ENCODE data around the gene TTC1. TPM values are rescaled to one million over a fixed set of nuclear protein-coding genes. Genes with fewer than 3 reads are reported as not detected.

TTC1 gene
- total RNA-seq, 2 experiments from 2014 or later = 60.6 to 63.1 TPM

DNA sequence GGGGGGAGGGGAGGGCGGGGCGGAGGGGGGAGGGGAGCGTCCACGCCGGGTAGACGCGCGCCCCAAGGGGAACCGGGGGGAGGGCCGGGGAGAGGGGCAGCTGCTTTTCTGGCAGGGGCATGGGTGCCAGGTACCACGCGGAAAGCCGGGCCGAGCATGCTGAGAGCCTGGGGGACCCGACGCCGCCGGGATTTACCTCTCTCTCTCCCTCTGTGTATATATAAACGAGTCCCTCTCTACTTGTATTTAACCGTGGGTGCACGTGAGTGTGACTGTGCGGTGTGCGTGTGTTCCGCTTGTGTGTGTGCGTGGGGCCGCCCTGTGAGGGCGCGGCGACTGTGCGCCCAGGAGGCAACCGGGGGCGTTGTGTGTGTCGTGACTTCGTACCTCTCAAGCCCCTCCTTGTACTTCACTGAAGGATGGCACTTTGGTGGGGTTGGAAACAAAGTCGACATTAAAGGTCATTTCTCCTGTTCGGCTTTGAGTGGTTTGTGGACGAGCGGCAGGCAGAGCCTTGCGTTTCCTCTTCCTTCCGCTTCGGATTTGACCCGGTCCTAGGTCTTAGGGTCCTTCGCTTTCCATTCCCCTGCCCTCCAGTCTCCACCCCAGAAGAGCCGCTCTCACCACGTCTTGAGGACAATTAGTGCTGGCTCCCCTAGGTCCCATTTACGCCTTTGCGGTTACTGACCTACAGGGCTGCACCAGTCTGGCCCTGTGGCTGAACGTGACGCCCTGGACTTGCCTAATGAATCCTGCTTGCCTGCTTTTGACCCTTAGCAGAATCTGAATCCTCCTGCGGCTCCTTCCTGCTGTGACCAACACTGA is 36.2 kb upstream of the TTC1 start:
- POLR2A ChIA-PET = no interaction called here
- Mint-ChIP-seq H3K4me3 (peak overlapping the region; percentile 51), H3K27ac (no peak overlapping the region), H3K36me3 (ENCODE audit: low read depth) (no peaks in the 10 kb centered on the region), H3K27me3 (peaks cover 41% of the 10 kb centered on the region), H3K9me3 (ENCODE audit: low read depth) (no peaks in the 10 kb centered on the region), H3K4me1 (peaks cover 11% of the 10 kb centered on the region)
- DNase-seq = peak; percentile 9
- CTCF ChIA-PET = no interaction called here
- no peak for ATAC-seq
- intact Hi-C loops (cut with DNase I, micrococcal nuclease) = no loop called here

DNA sequence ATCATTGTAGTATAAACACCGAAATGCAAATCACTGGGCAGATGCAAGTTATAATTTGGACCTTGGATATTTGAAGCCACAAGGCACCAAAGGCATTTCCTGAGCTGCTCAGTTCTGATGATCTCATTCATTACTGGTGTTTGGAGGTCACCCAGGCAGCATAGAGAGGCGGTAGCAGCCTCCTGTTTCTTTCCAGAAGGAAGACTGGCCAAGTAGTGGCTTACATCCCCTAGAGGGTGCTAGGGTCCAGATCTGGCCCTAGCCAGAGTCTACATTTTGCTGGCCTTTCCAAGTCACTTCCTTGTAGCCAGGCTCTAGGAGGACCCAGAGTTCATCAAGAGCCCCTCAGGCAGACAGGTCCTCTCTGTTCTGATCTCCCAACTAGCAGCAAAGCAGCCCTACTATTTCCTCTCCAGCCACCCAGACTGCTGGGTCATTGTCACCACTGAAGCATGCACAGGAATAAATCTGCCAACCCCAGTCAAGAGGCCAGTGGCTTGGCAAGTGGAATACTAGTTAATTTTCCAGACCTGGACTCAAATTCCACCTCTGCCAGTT is 33.4 kb upstream of the TTC1 start:
- DNase-seq (no peak), ATAC-seq (no peak)
- ChIA-PET POLR2A (no interaction called here), CTCF (no interaction called here)
- Mint-ChIP-seq H3K27me3 (peaks cover 43% of the 10 kb centered on the region), H3K4me1 (peaks cover 11% of the 10 kb centered on the region), H3K36me3 (ENCODE audit: low read depth) (no peaks in the 10 kb centered on the region), H3K4me3 (no peak overlapping the region), H3K9me3 (ENCODE audit: low read depth) (no peaks in the 10 kb centered on the region), H3K27ac (no peak overlapping the region)
- intact Hi-C loops (cut with DNase I, micrococcal nuclease) = no loop called here

DNA sequence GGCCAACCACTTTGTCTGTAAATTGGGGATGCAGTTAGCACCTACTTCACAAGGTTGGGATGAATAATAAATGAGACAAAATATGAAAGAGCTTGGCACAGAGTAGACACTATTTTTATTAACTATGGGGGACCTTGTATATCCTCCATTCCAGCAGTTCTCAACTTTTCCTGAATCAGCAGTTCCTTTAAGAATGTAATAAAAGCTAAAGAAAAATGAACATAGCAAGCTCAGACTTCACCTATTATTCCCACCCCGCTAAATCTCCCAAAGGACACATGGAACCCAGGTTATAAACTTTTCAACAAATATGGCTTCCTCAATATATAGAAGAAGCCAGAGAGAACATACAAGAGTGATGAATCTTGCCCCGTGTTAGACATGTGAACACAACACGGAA is 32.0 kb upstream of the TTC1 start:
- H3K4me3 Mint-ChIP-seq = no peak overlapping the region
- H3K4me1 Mint-ChIP-seq = peaks cover 6% of the 10 kb centered on the region
- no peak overlapping the region for H3K27ac Mint-ChIP-seq
- no peak for DNase-seq
- ChIA-PET POLR2A (no interaction called here), CTCF (interaction anchor here (1.1 kb wide), 1 partner anchor 10 kb away, joined by 12 read pairs; no protein-coding TSS in a partner anchor)
- intact Hi-C loops (cut with DNase I, micrococcal nuclease) = no loop called here
- no peaks in the 10 kb centered on the region for H3K9me3 Mint-ChIP-seq (ENCODE audit: low read depth)
- H3K36me3 Mint-ChIP-seq (ENCODE audit: low read depth) = no peaks in the 10 kb centered on the region
- ATAC-seq = no peak
- H3K27me3 Mint-ChIP-seq = peaks cover 34% of the 10 kb centered on the region

DNA sequence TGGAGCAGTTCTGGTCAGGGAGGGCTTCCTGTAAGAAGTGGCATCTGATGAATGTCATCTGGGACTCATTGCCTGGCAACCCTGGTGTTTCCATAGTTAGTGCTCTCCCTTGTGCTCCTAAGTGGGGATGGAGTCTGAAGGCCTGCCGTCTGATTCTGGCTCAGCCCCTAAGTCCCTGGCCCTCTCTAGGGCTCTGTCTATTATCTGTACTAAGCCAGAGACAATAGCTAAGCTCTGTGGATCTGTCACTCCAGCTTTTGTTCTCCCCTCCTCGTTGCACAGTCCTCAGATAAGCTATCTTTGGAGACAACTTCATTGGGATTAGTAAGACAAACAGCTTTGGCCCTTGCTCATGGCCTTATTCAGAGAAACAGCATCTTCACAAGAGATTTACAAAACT is 30.6 kb upstream of the TTC1 start:
- Mint-ChIP-seq H3K9me3 (ENCODE audit: low read depth) (no peaks in the 10 kb centered on the region), H3K36me3 (ENCODE audit: low read depth) (no peaks in the 10 kb centered on the region), H3K4me1 (no peaks in the 10 kb centered on the region), H3K4me3 (no peak overlapping the region), H3K27ac (no peak overlapping the region), H3K27me3 (peaks cover 26% of the 10 kb centered on the region)
- DNase-seq (no peak), ATAC-seq (no peak)
- POLR2A ChIA-PET = no interaction called here
- intact Hi-C loops (cut with DNase I, micrococcal nuclease) = no loop called here
- CTCF ChIA-PET = interaction anchor here (1.0 kb wide), 1 partner anchor 9 kb away, joined by 3 read pairs; no protein-coding TSS in a partner anchor

DNA sequence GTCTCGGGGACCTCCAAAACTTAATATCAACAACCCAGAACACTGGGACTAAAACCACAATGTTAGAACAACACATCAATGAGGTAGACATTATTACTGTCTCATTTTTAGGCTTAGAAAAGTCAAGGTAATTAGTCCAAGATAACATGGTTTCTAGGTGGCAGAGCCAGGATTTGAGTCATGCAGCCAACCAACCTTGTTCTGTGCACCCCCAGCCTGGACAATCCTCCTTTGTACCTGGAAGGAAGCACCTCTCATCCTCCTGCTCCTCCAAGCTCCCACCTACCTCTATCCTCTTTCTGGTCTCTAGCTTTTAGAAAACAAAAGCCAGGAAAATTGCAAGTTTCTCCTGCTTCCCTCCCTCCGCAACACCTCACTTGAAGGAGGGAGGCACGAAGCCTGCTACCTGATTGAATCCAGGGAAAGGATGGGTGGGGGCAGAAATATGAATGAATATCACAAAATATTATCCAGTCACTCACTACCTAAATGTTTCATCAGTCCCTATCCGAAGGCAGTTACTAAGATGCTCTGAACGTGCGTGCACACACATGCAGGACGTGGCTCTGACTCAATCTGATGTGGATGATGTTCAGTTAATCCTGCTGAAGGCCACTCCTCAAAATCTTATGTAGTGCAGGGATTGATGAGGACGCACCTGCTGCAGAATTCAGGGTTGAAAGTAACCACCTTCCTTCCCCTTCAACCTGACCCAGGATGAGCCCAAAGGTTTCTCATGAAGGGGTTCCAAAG is 26.3 kb upstream of the TTC1 start:
- Mint-ChIP-seq H3K4me1 (peaks cover 1% of the 10 kb centered on the region), H3K4me3 (no peak overlapping the region), H3K27me3 (peaks cover 23% of the 10 kb centered on the region), H3K27ac (no peak overlapping the region), H3K36me3 (ENCODE audit: low read depth) (no peaks in the 10 kb centered on the region), H3K9me3 (ENCODE audit: low read depth) (no peaks in the 10 kb centered on the region)
- ChIA-PET CTCF (no interaction called here), POLR2A (no interaction called here)
- intact Hi-C loops (cut with DNase I, micrococcal nuclease) = no loop called here
- DNase-seq = no peak
- ATAC-seq = no peak

DNA sequence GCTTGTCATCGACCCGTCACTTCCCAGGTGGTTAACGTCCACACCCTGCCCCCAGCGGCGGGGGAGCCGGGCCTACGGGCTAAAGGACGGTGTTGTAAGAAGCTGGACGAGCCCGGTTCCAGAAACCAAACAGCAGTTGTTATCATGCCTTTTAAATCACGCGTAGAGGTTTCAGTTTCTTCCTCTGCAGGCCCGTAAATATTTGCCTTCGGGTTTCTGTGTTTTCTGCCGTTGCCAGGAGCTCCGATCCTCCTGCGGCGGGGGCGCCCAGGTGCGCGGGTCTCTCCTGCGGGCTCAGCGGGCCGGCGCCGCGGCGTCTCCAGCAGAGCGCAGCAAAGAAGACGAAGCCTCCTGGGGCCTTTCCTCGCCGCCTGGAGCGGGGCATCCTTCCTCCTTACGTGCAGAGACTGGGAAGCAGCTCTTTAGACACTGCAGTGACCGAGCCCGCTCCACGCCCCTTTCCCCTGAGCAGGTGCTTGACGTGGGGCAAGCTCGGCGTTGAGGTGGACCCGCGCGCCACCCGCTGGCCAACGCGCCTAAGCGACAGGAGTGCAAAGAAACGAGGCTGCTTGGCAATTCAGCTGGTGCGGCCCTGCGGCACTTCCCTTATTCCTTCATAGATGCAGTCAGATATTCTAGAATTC is 21.8 kb upstream of the TTC1 start:
- ATAC-seq (peak; percentile 97), DNase-seq (peak; percentile 85)
- CTCF ChIA-PET = interaction anchor here (0.6 to 2.7 kb wide), 22 partner anchors 9 to 701 kb away, joined by 3 to 15 read pairs (median 4); partner anchors contain the start of gene TTC1
- H3K27me3 Mint-ChIP-seq = peaks cover 24% of the 10 kb centered on the region
- no peaks in the 10 kb centered on the region for H3K9me3 Mint-ChIP-seq (ENCODE audit: low read depth)
- POLR2A ChIA-PET = interaction anchor here (0.6 kb wide), 1 partner anchor 34 kb away, joined by 3 read pairs; no protein-coding TSS in a partner anchor
- peak overlapping the region; percentile 21 for H3K4me3 Mint-ChIP-seq
- H3K4me1 Mint-ChIP-seq = peaks cover 2% of the 10 kb centered on the region
- no peak overlapping the region for H3K27ac Mint-ChIP-seq
- no peaks in the 10 kb centered on the region for H3K36me3 Mint-ChIP-seq (ENCODE audit: low read depth)
- intact Hi-C loops (cut with DNase I, micrococcal nuclease) = loop anchor here (1.0 to 5.0 kb wide), 7 partner anchors 470 to 1290 kb away; partner anchors contain the start of gene IL12B (in 1 of the 2)

DNA sequence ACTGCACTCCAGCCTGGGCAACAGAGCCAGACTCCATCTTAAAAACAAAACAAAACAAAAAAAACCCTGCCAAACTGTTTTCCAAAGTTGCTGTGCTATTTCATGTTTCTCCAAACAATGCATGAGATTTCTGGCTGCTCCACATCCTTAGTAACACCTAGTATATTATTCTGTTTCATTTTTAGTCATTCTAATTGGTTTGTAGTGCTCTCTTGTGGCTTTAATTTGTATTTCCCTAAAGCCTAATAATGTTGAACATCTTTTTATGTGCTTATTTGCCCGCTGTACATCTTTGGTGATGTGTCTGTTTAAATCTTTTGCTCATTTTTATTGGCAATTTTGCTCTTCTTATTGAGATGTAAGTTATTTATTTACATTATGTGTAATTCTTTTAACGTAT is 18.4 kb upstream of the TTC1 start:
- Mint-ChIP-seq H3K36me3 (ENCODE audit: low read depth) (no peaks in the 10 kb centered on the region), H3K27ac (no peak overlapping the region), H3K9me3 (ENCODE audit: low read depth) (peaks cover 2% of the 10 kb centered on the region), H3K27me3 (peaks cover 16% of the 10 kb centered on the region), H3K4me1 (peaks cover 2% of the 10 kb centered on the region), H3K4me3 (no peak overlapping the region)
- DNase-seq = no peak
- ChIA-PET CTCF (interaction anchor here (1.0 kb wide), 1 partner anchor 208 kb away, joined by 4 read pairs; no protein-coding TSS in a partner anchor), POLR2A (no interaction called here)
- ATAC-seq = no peak
- intact Hi-C loops (cut with DNase I, micrococcal nuclease) = no loop called here

DNA sequence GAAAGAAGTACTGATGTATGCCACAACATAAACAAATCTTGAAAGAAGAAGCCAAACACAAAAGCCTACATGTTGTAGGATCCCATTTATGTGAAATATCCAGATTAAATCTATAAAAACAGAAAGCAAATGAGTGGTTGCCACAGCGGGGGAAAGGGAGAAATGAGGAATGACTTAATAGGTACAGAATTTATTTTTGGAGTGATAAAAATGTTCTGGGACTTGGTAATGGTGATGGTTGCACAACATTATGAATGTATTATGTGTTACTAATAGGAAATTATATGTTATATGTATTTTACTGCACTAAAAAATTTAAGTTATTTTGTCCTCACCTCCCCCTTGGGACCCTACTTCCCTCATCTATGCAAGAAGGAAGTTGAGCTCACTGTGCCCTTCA is 16.4 kb upstream of the TTC1 start:
- Mint-ChIP-seq H3K27me3 (peaks cover 14% of the 10 kb centered on the region), H3K4me1 (peaks cover 1% of the 10 kb centered on the region), H3K9me3 (ENCODE audit: low read depth) (peaks cover 2% of the 10 kb centered on the region), H3K36me3 (ENCODE audit: low read depth) (no peaks in the 10 kb centered on the region), H3K4me3 (no peak overlapping the region), H3K27ac (no peak overlapping the region)
- no peak for ATAC-seq
- intact Hi-C loops (cut with DNase I, micrococcal nuclease) = no loop called here
- no peak for DNase-seq
- POLR2A ChIA-PET = no interaction called here
- CTCF ChIA-PET = no interaction called here

DNA sequence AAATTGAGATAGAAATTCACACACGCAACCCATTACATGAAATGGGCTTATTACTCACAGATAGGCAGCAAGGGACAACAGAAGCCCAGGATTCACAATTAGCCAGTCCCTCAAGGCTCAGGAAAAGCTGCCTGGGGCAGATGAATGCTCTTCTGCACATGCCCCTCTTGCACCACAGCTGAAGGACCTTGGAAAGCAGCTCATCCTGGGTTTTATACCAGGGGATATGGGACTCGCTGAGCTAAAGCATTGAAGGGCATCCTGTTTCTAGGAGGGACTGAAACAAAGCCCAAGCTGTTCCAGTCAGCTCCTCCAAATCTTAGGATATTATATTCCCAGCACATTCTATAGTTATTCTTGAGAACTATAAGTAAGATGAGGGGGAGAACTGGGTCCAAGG is 15.7 kb upstream of the TTC1 start:
- Mint-ChIP-seq H3K27ac (no peak overlapping the region), H3K4me1 (no peaks in the 10 kb centered on the region), H3K9me3 (ENCODE audit: low read depth) (peaks cover 2% of the 10 kb centered on the region), H3K27me3 (peaks cover 9% of the 10 kb centered on the region), H3K4me3 (no peak overlapping the region), H3K36me3 (ENCODE audit: low read depth) (no peaks in the 10 kb centered on the region)
- DNase-seq = no peak
- ChIA-PET POLR2A (no interaction called here), CTCF (no interaction called here)
- no peak for ATAC-seq
- intact Hi-C loops (cut with DNase I, micrococcal nuclease) = no loop called here

DNA sequence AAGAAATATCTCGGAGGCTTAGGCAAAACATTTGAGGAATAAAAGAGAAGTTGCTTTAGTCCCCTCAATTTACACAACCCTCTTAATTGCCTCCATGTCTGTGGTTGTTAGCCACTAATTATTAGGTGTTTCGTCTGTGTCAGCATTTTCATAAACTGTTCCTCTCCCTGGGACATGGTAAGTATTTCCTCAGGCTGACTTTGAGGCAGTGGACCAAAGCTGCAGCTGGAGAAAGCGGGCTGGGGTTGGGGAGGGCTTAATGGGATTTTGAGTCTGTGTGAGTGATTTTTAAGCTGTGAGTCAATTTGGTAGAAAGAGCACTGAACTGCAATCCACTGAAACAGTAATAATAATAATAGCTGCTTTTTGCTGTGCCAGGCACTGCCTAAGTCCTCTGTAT is 13.0 kb upstream of the TTC1 start:
- ChIA-PET POLR2A (no interaction called here), CTCF (interaction anchor here (0.7 kb wide), 2 partner anchors 13 to 414 kb away, joined by 3 read pairs; partner anchors contain the start of gene TTC1)
- intact Hi-C loops (cut with DNase I, micrococcal nuclease) = no loop called here
- ATAC-seq = no peak
- Mint-ChIP-seq H3K36me3 (ENCODE audit: low read depth) (no peaks in the 10 kb centered on the region), H3K27me3 (peaks cover 8% of the 10 kb centered on the region), H3K4me1 (no peaks in the 10 kb centered on the region), H3K27ac (no peak overlapping the region), H3K4me3 (no peak overlapping the region), H3K9me3 (ENCODE audit: low read depth) (peaks cover 2% of the 10 kb centered on the region)
- no peak for DNase-seq

DNA sequence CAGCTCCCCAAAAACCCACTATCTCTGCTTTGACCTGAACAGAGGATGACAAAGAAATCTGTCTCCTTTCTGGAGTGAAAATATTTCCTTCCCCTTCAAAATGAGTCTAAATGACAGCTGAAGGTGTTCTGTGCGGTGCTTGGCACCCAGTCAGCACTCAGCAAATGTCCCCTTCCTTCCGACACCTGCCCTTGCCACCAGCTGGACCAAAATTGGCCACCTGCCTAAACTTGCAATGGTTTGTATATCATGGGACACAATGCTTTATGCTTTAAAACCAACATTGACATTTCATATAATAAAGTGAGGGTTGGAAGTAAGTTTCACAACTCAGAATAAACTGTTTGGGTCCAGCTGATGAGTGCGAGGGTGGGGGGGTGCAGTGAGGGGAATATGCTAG is 7.5 kb upstream of the TTC1 start:
- DNase-seq = no peak
- ChIA-PET CTCF (interaction anchor here (2.1 kb wide), 1 partner anchor 14 kb away, joined by 8 read pairs; no protein-coding TSS in a partner anchor), POLR2A (no interaction called here)
- no peak overlapping the region for H3K27ac Mint-ChIP-seq
- no peak for ATAC-seq
- no peaks in the 10 kb centered on the region for H3K9me3 Mint-ChIP-seq (ENCODE audit: low read depth)
- H3K27me3 Mint-ChIP-seq = peaks cover 12% of the 10 kb centered on the region
- H3K4me3 Mint-ChIP-seq = no peak overlapping the region
- H3K4me1 Mint-ChIP-seq = no peaks in the 10 kb centered on the region
- intact Hi-C loops (cut with DNase I, micrococcal nuclease) = loop anchor here in 1 of 2 experiments (10.0 kb wide), 1 partner anchor 797 kb away; the partner anchor contains the start of gene RNF145
- no peaks in the 10 kb centered on the region for H3K36me3 Mint-ChIP-seq (ENCODE audit: low read depth)
